Nephron progenitor cell (in vitro differentiated cells): ENCODE data around the gene IL23R.

Experiments
- DNase-seq: peaks from one replicate; pipeline ENCODE4 v3.0.0; 2021
- H3K27ac Mint-ChIP-seq: 2 replicates; pipeline ENCODE4 v1.8.0; 2021; ENCODE audit warnings: mild to moderate bottlenecking, moderate library complexity, mixed read lengths
- H3K27me3 Mint-ChIP-seq: 2 replicates; pipeline ENCODE4 v1.8.0; 2021; ENCODE audit warnings: mild to moderate bottlenecking, low read depth, mixed read lengths; ENCODE audit not compliant: poor library complexity
- H3K36me3 Mint-ChIP-seq: 2 replicates; pipeline ENCODE4 v1.8.0; 2021; ENCODE audit warnings: low read depth, mixed read lengths
- H3K4me1 Mint-ChIP-seq: 2 replicates; pipeline ENCODE4 v1.8.0; 2021; ENCODE audit warnings: mixed read lengths
- H3K4me3 Mint-ChIP-seq: 2 replicates; pipeline ENCODE4 v1.8.0; 2021; ENCODE audit warnings: mild to moderate bottlenecking, moderate library complexity, mixed read lengths
- H3K9me3 Mint-ChIP-seq: 2 replicates; pipeline ENCODE4 v1.8.0; 2021; ENCODE audit warnings: mild to moderate bottlenecking, moderate library complexity, mixed read lengths
- TF ChIP-seq, protein P1 (sequence below): fragments of 200-600 bp; sonication (generic); IDR thresholded peaks from 2 replicates; pipeline ENCODE4 v1.5.0; 2021; ENCODE audit warnings: antibody characterized with exemption

IL23R gene

DNA sequence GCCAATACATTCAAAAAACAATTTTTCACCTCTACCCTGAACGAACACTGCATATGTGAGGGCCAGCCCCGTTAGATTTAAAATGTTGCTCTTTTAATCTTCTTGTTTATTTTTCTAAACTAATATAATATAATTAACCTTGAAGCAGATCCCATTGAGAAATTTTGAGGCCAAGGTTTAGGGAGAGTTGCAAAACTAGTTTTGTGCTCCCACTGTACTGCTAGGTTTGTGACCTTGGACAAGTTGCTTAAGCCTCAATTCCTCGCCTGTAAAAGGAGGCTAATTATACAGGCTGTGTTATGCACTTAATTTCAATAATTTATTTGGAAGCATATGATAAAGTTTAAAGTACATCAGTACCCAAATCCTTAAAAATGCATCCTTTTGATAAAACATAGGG lies 3.7 kb downstream of the IL23R start:
- no peaks in the 10 kb centered on the region for H3K4me1 Mint-ChIP-seq

DNA sequence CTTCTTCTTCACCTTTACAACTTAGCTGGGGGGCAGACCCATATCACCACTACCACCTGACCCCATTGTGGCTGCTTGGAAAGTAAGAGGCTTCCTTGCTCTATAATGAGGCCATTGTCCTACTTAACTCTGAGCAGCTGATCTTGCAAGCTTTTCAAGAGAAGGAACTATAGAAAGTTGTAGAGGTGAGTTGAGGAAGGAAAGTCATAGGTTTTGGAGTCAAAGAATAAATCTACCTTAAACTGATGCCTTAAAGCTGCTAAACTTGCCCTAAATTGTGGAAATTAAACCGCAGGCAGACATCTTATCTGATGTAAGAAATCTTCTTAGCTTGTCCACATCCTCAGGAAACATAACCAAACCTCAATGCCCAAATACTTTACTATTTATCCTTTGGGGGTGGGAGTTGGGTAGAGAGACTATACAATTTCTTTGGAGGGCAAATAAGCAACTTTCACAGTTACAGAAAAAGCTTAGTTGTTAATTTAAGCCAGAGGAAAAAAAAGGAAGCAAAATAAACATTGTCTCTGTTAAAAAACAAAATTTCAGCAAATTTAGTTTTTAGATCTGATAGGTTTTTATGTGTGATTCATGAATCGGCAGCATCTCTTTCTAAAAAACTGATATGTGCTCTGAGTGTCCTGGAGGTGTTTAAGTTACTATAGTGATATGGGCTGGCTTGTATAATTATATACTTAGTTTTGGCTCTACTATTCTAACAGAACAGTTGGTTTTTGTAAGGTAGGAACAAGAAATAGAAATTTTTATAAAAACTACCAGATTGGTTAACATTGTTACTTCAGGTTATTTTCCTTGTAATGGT lies 4.7 kb downstream of the IL23R start:
- H3K36me3 Mint-ChIP-seq = no peaks in the 10 kb centered on the region
- DNase-seq = no peak
- H3K27ac Mint-ChIP-seq = no peak overlapping the region
- H3K9me3 Mint-ChIP-seq = peaks cover under 1% of the 10 kb centered on the region
- no peaks in the 10 kb centered on the region for H3K4me1 Mint-ChIP-seq
- no peak overlapping the region for H3K4me3 Mint-ChIP-seq
- H3K27me3 Mint-ChIP-seq = peaks cover 4% of the 10 kb centered on the region
- TF ChIP-seq, protein P1, sequence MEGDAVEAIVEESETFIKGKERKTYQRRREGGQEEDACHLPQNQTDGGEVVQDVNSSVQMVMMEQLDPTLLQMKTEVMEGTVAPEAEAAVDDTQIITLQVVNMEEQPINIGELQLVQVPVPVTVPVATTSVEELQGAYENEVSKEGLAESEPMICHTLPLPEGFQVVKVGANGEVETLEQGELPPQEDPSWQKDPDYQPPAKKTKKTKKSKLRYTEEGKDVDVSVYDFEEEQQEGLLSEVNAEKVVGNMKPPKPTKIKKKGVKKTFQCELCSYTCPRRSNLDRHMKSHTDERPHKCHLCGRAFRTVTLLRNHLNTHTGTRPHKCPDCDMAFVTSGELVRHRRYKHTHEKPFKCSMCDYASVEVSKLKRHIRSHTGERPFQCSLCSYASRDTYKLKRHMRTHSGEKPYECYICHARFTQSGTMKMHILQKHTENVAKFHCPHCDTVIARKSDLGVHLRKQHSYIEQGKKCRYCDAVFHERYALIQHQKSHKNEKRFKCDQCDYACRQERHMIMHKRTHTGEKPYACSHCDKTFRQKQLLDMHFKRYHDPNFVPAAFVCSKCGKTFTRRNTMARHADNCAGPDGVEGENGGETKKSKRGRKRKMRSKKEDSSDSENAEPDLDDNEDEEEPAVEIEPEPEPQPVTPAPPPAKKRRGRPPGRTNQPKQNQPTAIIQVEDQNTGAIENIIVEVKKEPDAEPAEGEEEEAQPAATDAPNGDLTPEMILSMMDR = no peak

More for the DNA sequence above, 3.7 kb downstream of the IL23R start:
- Mint-ChIP-seq H3K27me3 (peaks cover under 1% of the 10 kb centered on the region), H3K36me3 (no peaks in the 10 kb centered on the region), H3K4me3 (no peak overlapping the region), H3K27ac (no peak overlapping the region), H3K9me3 (no peaks in the 10 kb centered on the region)
- DNase-seq = no peak
- TF ChIP-seq, protein P1 = no peak

DNA sequence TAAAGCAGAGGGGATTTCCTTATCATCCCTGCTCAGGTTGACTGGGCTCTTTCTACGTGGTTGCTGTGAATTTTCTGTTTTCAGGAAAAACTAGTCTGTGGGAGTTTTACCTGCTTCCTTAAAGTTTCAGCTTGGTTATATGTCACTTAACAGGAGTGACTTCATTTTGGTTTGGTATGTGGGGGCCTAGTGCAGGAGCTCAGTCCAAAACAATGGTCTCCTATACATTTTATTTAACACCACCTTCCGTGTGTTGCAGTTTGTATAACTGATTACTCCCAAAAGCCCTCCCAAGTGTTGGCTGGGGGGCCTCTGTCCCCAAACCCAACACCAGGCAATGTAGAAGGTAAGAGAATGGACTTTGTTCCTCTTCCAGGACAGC lies 5.3 kb downstream of the IL23R start:
- no peak for DNase-seq
- TF ChIP-seq, protein P1 = no peak
- no peaks in the 10 kb centered on the region for H3K36me3 Mint-ChIP-seq
- H3K9me3 Mint-ChIP-seq = peaks cover 4% of the 10 kb centered on the region
- H3K4me3 Mint-ChIP-seq = no peak overlapping the region
- H3K27me3 Mint-ChIP-seq = peaks cover 4% of the 10 kb centered on the region
- no peaks in the 10 kb centered on the region for H3K4me1 Mint-ChIP-seq
- no peak overlapping the region for H3K27ac Mint-ChIP-seq

DNA sequence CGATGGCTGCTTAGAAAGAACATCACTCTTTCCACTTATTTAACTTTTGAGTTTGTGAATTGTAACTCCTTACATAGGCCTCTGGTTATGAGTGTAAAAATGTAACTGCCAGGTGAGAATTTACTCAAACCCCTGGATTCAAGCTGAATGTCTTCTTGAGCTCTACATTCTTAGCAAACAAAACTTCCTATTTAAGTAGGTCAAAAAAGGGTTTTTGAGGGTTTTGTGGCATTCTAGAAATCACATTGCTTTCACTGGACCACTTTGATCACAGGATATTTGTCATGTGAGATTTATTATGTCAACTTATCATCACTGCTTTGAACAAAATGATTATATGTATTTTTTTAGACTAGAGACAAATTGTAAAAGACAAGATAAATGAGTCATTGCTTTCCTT lies 5.7 kb downstream of the IL23R start:
- Mint-ChIP-seq H3K36me3 (no peaks in the 10 kb centered on the region), H3K27me3 (peaks cover 4% of the 10 kb centered on the region), H3K4me3 (no peak overlapping the region), H3K4me1 (no peaks in the 10 kb centered on the region), H3K27ac (no peak overlapping the region), H3K9me3 (peaks cover 4% of the 10 kb centered on the region)
- TF ChIP-seq, protein P1 = no peak
- no peak for DNase-seq

DNA sequence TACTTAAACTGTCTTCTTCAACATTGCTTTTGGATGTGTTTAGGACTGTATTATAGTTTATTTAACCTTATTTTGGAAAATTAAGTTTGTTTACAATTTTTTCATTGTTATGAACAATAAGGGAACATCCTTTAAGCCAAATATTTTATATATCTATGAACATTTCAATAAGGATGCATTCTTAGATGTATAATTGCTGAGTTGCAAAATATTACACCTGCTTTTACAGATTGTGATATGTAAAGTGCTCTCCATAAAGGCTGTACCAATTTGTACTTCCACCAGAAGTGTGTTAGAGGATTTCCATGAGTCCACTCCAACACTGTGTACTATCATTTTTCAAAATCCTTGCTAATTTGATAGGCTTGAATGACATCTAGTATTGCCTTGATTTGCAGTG lies 7.7 kb downstream of the IL23R start:
- TF ChIP-seq, protein P1 = no peak
- Mint-ChIP-seq H3K9me3 (peaks cover 4% of the 10 kb centered on the region), H3K4me3 (no peak overlapping the region), H3K27me3 (peaks cover 7% of the 10 kb centered on the region), H3K27ac (no peak overlapping the region), H3K36me3 (no peaks in the 10 kb centered on the region), H3K4me1 (no peaks in the 10 kb centered on the region)
- no peak for DNase-seq

DNA sequence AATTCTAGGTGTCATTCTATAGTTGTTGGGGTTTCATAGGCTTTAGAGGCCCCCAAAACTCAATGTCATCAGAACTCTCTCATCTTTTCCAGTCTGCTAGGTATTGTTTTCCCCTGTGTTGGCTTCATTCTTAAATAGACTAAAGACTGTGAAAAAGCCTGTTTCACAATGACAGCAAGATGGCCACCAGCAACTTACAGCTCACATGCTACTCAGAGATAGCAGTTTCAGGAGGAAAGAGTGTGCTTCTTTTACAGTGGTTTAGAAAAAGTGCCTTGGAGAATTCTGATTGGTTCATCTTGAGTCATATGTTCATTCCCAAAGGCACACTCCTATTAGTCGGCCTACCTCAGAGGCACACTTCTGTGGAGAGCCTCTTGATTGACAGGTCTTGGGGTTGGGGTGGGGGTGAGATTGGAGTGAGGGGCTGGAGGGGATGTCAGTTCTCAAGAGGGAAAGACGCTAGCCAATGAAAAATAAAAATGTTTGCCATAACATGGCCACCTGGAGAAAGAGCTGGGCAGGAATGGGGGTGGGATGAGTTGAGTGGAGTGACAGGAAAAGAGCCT lies 8.5 kb downstream of the IL23R start:
- Mint-ChIP-seq H3K4me3 (no peak overlapping the region), H3K27ac (no peak overlapping the region)

More for the DNA sequence above, 8.5 kb downstream of the IL23R start:
- no peak for DNase-seq
- Mint-ChIP-seq H3K4me1 (no peaks in the 10 kb centered on the region), H3K27me3 (peaks cover 7% of the 10 kb centered on the region), H3K9me3 (peaks cover 4% of the 10 kb centered on the region), H3K36me3 (no peaks in the 10 kb centered on the region)
- TF ChIP-seq, protein P1 = no peak
